CMK (cell line): ENCODE measurements around the gene PRICKLE2.

Experiments
- DNase-seq: peaks from one replicate; pipeline ENCODE4 v3.0.0-alpha.2; 2010; ENCODE audit warnings: low read depth

PRICKLE2 gene

DNA sequence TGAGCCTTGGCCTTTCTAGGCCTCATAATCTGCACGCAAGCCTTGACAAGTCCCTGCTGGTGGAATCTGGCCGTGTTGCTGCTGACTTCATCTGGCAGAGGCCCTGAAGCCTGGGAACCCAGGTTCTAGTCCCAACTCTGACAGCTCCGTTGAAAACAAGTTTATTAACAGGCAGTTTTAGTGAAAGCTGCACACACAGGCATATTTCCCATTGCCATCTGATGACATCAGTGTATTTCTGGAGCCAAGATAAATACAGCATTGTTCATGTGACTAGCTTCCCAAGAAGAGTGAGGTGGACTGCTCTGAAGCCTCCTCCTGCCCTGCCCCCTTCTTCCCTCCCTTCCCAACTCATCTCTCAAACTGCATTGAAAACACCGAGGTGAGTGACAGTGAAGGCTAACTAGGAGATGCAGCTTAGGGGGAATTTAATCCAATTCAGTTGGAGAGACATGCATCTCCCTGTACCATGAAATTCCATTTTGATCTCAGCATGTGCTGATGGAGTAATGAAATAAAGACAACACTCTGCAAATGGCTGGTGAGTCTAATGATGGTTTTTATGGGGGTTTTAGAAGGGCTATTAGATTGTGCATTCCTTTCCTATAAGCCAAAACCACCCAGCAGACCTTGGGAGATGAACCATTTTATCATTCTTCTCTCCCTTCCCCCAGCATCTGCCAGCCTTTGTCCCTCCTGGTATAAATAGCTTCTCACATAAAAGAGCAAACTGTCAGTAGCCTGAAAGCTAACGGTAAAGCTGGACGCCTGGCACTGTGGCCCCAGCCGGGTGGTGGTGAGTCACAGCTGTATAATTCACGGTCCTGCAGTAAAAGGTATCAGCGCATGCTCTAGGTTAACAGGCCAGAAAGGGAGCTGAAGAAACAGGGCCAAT is 38.0 kb downstream of the PRICKLE2 start:
- no peak for DNase-seq

DNA sequence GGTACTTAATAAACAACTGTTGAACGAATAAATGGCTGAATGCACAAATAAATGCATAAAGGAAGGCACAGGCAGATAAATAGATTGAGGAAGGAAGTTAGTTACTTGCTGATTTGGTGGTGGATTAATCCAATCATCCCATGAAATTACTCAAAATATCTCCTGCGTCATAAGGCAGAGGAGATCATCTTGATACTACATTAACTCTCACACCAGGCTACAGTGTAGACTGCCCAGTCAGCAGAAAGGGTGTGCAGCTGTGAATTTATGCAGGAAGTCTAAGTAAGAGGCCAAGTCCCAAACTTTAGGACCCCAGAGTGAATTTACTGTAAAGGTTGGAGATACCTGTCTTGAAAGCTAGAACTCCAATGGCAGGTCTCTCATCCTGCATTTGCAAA is 38.6 kb downstream of the PRICKLE2 start:
- DNase-seq: no peak

DNA sequence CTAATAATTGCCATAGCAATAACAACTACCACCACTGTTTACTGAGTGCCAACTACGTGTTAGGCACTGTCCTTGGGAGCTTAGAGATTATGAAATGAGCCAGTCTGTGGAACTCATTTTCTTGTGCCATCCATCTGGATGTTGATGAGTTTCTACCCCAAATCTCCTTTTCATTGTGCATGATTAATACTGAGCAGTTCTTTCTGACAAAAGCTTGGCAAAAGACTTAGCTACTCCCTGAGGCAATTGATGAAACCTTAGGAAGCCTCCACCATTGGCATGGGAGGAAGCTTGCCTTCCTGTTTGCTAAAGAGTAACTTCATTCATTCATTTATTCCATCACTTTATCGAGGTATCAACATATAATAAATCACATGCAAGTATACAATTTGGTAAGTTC is 39.8 kb downstream of the PRICKLE2 start:
- no peak for DNase-seq

DNA sequence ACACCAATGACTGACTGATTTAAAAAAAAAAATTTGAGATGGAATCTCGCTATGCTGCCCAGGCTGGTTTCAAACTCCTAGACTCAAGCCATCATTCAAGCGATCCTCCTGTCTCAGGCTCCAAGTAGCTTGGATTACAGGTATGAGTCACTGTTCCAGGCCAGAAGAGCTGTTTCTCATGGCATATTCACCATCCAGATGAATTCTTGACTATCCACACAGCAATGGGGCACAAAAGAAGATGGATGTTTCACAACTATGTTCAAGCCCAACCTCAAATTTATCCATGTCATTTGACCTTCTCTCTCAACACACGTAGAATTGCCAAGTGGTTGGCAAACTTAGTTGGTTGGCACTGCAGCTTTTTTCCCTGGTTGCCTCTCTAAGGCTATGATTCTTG is 40.6 kb downstream of the PRICKLE2 start:
- no peak for DNase-seq

DNA sequence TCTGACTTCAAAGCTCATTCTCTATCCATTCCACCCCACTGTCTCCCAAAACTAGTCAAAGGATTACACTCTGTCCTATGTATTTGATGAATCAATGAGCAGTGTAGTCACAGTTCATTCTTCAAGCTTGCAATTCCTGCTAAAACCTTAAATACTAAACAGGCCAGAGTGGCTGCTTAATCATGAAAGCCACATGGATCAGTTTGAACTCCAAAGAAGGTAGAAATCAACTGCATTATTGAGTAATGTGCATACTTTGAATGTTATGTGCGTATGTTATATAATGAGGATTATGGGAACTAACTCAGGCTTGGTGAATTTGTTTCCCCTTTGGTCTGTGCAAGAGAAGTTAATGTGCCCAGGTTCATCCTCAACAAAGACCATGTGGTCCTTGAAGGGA is 45.4 kb downstream of the PRICKLE2 start:
- DNase-seq: no peak

DNA sequence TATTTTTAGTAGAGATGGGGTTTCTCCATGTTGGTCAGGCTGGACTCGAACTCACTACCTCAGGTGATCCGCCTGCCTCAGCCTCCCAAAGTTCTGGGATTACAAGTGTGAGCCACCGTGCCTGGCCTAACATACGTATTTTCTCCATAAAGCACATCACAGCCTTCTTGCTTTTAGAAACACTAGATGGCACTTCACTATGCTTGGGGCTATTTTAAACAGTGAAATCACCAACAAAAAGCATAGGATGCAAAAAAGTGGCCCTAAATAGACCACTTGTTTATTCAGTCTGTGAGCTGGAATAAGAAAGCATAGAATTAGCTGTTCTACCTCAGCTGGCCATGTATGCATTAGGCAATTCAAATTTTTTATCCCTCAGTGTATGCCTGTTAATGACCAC is 46.0 kb downstream of the PRICKLE2 start:
- DNase-seq: no peak

DNA sequence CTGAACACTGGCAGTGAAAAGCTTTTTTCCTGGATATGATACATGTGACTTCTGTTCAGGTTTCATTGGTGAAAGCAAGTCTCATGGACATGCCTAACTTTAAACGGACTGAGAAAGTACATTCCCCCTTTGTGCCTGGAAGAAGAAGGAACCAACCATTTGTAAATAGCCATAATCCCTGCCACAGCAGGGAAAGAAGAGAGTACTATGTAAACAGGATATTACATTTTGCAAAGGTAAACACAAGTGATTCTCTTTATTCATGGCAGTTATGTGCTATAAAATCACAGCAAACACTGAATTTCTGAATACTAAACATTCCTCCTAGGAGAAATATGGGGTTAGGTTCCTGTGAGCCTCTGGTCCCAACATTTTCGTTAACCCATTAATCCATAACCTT is 46.8 kb downstream of the PRICKLE2 start:
- no peak for DNase-seq

DNA sequence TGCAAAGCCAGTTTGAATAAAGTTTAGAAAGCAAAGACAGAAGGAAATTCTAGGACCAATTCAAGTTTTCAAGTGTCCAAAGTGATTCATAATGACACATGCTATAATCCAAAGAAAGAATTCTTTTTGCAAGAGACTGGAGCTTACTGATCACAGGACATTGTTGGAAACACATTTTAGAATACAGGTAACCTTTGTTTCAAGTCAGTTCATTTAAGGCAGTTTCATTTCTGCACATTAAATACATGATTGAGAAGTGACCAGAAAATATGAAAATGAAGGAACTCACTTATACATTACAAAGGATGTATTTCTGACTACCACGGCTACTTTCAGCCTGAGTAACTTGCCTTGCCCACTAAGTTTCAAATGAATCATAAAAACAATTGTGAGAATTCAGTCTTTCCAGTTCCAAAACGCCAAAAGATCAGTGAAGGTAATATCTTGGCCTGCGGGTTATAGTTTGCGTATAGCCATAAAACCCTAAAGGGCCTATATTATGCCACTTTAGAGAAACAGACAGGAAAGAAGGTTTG is 48.7 kb downstream of the PRICKLE2 start:
- no peak for DNase-seq

DNA sequence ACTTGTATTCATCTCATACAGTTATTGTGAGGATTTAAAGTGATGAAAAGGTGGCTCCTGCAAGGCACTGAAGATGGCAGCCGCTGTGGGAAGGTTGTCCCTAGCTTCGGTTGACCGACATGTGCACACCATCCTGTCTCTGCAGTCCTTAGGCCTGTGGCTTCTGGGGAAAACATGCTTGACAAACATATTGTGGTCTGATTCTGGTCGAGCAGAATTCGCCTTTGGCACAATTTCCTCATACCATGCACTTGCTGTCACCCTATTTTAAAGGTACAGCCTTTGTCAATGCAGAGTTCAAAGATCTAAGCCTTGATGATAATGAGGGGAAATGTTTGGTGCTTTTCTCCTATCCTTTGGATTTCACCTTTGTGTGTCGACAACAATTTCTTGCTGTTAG is 50.9 kb downstream of the PRICKLE2 start:
- DNase-seq: no peak

DNA sequence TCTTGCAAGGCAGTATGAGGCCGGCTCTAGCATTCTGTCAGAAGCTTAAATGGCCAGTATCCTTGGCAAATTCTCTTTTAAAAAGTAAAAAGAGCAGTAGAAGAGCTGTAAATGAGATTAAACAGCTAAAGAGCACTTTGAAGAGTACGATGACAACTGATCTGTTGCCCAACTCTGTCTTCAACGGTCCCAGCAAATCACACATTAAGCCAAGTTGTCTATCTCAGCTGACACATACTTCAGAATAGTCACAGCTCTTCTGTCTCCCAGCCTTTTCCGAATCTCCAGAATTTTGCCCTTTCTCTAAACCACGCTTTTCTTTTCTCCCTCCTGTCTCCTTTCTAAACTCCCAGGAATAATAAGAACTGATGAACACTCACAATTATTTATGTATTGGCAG is 51.7 kb downstream of the PRICKLE2 start:
- no peak for DNase-seq

DNA sequence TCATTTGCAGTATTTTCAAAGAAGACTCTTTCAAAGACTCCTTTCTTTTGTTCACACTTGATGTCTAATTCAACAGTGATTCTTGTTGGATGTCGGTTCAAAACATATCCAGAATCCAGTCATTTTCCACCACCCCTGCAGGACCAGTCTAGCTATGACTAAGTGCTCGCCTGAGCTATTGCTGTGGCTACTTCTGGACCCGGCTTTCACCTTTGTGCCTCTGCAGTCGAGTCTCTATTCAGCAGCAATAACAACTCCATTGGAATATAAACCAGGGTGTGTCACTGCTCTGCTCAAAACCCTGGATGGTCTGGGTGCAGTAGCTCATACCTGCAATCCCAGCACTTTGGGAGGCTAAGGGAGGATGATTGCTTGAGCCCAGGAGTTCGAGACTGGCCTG is 55.0 kb downstream of the PRICKLE2 start:
- DNase-seq: no peak

DNA sequence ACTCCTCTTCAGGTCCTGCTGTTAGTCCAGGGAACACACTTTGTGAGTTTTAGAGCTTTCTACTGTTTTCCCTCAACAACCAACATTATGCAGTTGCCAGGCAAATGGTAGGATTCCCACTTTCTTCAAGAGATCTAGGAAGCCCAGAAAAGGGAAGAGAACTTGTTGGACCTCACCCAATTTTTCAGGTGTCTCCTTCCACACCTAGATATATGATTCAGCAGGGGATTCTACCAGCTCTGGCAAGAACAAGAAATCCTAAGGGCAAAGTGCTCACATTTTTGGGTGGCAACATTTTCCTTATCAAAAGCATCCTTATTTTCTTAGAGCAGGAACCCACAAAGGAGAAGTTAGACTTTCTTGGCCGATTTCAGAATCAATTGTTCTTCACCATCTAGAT is 57.4 kb downstream of the PRICKLE2 start:
- no peak for DNase-seq

DNA sequence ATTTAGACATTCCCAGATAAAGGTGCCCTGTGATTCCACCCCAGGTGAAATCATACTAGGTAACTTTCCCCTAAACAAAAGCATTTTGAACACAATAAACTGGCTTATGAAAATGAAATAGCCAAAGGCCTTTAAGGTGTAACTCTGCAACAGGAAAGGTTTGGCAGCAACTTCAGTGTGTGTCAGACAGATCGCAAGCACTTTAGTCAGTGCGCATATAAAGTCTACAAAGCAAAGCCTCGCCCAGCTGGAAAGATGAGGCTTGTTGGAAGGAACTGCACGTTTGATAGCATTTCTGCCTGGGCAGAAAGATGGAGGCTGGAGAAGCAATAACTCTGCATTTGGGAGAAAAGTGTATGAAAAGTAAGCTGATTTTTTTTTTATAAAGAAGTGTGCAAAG is 57.9 kb downstream of the PRICKLE2 start:
- no peak for DNase-seq

DNA sequence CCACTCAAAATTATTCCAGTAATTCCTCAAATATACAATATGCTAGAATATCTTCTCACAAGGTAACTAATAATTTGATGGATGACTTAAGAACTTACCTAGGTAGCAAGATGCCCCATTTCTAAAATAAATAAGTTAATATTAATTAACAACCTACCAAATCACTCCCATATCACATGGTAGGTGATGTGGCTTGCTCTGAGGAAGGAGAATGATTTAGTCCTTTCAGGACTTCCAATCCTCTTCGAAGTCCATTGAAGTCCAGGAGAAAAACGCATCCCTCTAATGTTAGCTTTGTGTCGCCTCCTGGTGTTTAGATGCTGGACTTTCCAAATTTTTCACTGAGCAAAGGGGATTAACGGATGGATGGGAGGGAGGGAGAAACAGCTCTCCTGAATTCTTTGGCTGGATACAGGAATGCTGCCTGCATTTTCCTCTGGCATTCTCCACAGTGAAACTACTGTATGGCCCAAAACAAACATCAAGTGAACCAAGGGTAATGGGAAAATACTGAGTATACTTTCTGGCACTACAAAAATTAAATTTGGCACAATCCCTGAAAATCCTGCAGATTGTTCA is 58.6 kb downstream of the PRICKLE2 start:
- DNase-seq: no peak

DNA sequence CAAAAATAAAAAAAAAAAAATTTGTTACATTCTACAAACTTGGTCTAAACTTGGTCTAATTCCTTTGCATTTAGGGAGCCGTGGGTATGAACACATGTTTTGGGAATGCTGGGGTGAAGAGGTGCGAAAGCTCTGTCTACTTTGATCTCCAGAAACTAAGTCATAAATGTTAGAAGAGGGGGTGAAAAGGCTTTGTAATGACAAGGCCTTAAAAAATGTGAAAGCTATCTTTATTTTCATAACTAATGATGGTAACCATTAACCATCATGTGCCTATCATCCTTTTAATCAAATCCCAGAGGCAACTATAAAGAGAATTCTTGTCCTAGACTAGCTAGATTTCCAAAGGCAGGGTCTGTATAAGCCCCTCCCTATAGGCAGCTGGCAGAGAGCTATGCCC is 60.9 kb downstream of the PRICKLE2 start:
- no peak for DNase-seq

DNA sequence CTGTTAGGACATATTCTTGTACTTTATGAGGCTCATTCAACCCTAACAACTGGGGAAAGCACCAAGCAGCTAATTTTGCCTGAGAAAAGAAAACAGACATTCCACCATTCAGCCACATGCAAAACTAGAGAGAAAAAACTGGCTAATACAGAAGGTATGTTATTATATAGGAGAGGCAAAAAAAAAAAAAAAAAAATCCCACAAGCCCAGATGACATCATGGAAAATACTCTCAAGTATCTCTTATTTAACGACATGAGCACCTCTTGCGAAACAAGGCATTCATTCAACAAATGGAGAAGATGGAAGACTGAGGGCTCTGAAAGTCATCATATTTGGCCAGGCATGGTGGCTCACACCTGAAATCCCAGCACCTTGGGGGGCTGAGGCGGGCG is 61.5 kb downstream of the PRICKLE2 start:
- DNase-seq: no peak

DNA sequence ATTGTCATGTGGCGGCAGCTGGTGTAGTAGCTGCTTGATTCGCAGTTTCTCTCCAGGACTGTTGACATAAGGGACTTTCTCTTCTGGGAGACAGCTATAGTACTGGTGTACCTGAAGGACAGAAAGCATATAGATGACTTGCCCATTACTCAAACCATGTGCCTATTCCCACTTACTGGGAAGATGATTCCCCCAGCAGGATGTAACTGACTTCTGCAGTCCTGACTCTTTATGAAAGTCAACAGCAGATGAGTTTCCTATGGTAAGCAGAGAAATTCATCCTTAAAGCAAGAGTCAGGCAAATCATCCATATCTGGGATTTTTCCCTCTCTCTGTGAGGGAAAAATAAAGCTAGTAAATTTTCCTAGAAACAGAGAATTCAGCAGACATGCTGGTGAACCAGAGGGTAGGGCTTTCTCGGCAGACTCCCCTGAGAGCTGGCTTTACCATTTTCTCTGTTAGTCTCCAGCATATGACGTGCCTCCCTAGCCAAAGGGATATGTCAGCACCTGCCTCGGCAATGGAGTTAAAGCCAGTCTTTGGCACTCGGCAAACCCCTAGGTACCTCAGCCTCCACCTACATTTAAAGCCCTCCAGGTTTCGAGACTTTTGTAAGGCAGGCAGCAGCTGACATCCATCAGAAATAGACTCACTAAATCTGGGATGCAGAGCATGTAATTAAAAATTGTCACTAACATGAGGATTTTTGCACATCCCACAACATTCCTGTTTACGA is 62.1 kb downstream of the PRICKLE2 start:
- no peak for DNase-seq

DNA sequence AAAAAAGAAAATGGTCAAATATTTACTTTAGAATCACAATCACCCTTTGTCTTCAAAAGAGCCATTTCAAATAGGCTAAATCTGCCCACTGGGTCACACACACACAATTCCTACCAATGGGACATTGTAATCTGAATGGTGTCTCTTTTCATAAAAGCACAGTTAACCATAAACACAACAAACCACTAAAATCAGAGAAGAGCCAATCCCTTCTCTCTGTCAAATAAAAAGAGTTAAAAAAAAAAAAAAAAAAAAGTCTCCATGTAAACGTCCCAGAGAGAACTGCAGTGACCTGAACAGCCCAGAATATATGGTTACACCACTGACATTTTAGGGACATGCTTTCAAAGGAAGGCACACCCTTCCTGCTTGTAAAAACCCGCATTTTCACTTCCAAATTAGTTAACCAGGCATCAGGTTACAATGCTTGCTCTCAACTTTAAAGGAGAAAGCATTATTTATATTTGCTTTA is 63.7 kb downstream of the PRICKLE2 start:
- DNase-seq: no peak

DNA sequence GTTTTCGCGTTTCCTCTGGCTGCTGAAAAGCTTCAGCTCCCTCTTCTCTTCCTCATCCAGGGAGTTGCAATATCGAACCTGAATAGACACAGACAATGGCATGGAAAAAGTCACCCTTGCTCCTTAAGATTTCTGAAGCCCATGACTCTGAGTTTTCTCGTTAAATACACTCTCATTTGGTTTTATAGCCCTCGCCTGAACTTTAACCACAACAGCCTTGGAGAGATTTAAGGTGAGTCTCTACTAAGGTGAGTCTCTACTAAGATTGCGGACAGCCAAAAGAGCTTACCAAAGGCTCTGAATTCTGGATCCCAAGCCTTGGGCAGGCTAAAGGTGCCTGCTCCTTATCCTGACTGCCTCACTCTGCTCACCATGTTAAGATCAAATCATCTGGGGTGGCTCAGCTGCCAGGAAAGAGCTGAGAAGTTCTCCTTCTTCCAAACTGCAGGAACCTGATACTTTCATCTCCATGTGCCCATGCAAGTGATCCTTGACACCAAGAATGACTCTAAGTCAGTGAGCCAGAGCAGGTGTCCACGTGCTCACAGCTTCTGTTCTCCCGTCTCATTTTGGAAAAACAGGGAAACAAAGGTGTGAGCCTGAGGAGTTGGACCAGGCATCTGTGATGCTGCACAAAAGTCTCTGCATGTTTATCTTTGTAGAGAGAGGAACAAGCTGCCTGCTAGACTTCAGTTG is 65.1 kb downstream of the PRICKLE2 start:
- DNase-seq: no peak

DNA sequence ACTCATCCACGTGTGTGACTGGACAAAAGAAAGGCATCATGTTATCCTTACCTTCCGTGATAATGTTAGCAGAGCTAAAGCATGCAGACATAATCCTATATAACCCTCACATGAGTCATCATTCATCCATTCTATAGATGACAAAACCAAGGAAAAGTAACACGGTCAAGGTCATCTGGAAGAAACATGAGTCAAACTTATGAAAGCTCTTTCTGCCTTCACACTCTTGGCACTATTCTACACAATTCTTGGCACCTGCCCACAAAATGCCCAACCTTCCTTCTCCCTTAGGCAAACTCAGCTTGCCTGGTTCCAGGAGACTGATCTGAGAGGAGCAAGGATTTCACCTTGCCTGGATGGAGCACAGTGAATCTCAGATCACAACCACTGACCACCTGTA is 66.9 kb downstream of the PRICKLE2 start:
- no peak for DNase-seq

DNA sequence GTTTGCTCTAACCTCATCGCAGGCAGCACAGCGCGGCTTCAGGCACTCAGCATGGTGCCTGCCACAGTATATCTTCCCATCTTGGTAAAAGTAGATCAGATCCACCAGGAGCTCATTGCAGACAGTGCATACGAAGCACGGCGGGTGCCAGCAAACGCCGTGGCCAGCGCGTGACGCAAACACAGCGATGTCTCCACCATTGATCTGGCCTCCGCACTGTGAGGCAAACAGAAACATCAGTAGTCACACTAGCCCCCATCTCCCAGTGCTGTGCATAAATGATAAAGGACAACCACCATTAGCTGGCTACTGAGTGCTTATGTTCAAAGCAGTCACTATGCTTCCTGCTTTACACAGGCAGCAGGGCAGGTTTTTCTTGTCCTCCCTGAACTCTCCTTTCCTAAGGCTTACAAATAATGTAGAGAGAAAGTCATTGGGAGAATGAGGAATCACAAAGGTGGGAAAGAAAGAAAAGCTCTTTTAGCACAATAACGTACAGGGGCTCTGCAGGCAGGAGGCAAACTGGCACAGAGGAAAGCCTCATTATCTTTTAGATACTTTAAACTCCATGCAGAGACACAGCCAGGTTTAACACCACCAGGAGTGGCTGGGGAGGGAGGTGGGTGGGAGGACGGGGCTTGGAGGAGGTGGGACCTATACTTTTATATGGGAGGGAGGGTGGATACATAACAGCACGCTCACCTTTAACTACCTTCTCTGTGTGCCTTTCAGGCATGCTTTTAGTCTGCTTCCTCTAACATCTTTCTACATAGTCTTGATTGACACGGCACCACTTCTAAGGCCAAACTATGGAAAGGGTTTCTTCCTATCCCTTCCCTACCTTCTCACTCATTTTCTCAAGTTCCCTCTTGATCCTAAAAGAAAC is 67.9 kb downstream of the PRICKLE2 start:
- no peak for DNase-seq
